Thyroid gland (tissue), 4 donors: Measurements from ENCODE around the gene GALNTL6. TPM values are rescaled to one million over a fixed set of nuclear protein-coding genes. Genes with fewer than 3 reads are reported as not detected.

ENCODE experiments used
- DNase-seq, 2 donors: peaks; one replicate each; pipeline ENCODE4 v3.0.0-alpha.2; 2019
- H3K27ac ChIP-seq, 3 donors: fragments of 200-600 bp; sonication (generic); 1 replicate in 2 of 3; 2 replicates in 1 of 3; pipeline ENCODE4 v1.5.1; 2016 to 2019; ENCODE audit warnings: mild to moderate bottlenecking in 1 of 3, moderate library complexity in 1 of 3
- H3K27me3 ChIP-seq: fragments of 200-600 bp; sonication (generic); one replicate; pipeline ENCODE4 v1.5.1; 2019
- H3K36me3 ChIP-seq, 2 donors: fragments of 200-600 bp; sonication (generic); one replicate each; pipeline ENCODE4 v1.5.1; 2016 to 2019
- H3K4me1 ChIP-seq, 2 donors: fragments of 200-600 bp; sonication (generic); one replicate each; pipeline ENCODE4 v1.5.1; 2017 to 2019
- H3K4me3 ChIP-seq, 3 donors: fragments of 200-600 bp; sonication (generic); replicated peaks in 1 of 3; 1 replicate in 2 of 3; 2 replicates in 1 of 3; pipeline ENCODE4 v1.5.1; 2016; ENCODE audit warnings: mild to moderate bottlenecking in 1 of 3
- H3K9me3 ChIP-seq: fragments of 200-600 bp; sonication (generic); one replicate; pipeline ENCODE4 v1.5.1; 2017
- POLR2A ChIP-seq, 2 donors: fragments of 450-650 bp; IDR thresholded peaks; one replicate each; pipeline ENCODE4 v1.6.1; 2017; ENCODE audit warnings: antibody characterized with exemption in 2 of 2, mild to moderate bottlenecking in 2 of 2, moderate library complexity in 1 of 2
- WGBS, 2 donors: methylation state at CpG; one replicate each; pipeline ENCODE4 v1.1.5; 2017; 5-methylcytosine and 5-hydroxymethylcytosine counted together
- intact Hi-C: fragments of 100-400 bp; cut with DNase I; formaldehyde crosslinking; loops from one replicate; pipeline ENCODE4 v1.15.1; 2023
- total RNA-seq, 4 donors: library from RNA; depleted of rRNA; stranded (reverse); fragments of >200 nt; gene quantifications; one replicate each; pipeline ENCODE4 v1.2.3, GENCODE V29; 2016
- TF ChIP-seq, protein P1 (sequence below), 6 experiments: fragments of 200-600 bp in 3 of 6; fragments of 450-650 bp in 3 of 6; sonication (generic) in 3 of 6; IDR thresholded peaks; one replicate each; pipeline ENCODE4 v1.5.1; 2016 to 2019; ENCODE audit warnings: antibody characterized with exemption in 6 of 6, mild to moderate bottlenecking in 2 of 6, inconsistent platforms in 1 of 6, moderate library complexity in 1 of 6

Gene GALNTL6
- total RNA-seq, 4 donors from 2014 or later, result not detected

DNA sequence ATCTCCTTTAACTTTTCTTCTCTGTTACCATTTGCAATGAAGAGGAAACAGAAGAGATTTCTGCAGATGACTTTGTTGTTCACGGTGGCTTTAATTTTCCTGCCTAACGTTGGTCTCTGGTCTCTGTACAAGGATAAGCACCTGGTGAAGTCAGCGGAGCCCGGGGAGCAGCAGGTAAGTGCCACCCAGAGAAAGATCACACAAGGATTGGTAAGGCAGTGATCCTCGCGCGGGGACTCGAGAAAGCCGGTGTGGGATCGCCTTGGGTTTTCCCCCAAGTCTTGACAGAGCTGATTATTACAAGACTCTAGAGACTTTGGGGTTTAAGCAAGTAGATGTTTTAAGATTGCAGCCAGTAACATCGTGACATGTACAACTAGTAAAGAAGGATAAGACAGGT is 1.3 kb downstream of the GALNTL6 start:
- intact Hi-C loops, result no loop called here
- TF ChIP-seq, protein P1, sequence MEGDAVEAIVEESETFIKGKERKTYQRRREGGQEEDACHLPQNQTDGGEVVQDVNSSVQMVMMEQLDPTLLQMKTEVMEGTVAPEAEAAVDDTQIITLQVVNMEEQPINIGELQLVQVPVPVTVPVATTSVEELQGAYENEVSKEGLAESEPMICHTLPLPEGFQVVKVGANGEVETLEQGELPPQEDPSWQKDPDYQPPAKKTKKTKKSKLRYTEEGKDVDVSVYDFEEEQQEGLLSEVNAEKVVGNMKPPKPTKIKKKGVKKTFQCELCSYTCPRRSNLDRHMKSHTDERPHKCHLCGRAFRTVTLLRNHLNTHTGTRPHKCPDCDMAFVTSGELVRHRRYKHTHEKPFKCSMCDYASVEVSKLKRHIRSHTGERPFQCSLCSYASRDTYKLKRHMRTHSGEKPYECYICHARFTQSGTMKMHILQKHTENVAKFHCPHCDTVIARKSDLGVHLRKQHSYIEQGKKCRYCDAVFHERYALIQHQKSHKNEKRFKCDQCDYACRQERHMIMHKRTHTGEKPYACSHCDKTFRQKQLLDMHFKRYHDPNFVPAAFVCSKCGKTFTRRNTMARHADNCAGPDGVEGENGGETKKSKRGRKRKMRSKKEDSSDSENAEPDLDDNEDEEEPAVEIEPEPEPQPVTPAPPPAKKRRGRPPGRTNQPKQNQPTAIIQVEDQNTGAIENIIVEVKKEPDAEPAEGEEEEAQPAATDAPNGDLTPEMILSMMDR (IDR thresholded peaks at IDR 0.05), result no peak
- TF ChIP-seq POLR2A (IDR thresholded peaks at IDR 0.05), result no peak
- peaks cover 4% of the 10 kb centered on the region for H3K9me3 ChIP-seq
- no peaks in the 10 kb centered on the region for H3K27me3 ChIP-seq
- H3K27ac ChIP-seq, result no peak overlapping the region
- H3K4me3 ChIP-seq, result no peak overlapping the region
- DNase-seq, result no peak
- peaks cover 3 to 7% of the 10 kb centered on the region in 2 donors for H3K4me1 ChIP-seq
- 40 to 41% methylated on average over 11 of the region's 11 CpGs for WGBS, 2 donors
- H3K36me3 ChIP-seq, result no peaks in the 10 kb centered on the region

DNA sequence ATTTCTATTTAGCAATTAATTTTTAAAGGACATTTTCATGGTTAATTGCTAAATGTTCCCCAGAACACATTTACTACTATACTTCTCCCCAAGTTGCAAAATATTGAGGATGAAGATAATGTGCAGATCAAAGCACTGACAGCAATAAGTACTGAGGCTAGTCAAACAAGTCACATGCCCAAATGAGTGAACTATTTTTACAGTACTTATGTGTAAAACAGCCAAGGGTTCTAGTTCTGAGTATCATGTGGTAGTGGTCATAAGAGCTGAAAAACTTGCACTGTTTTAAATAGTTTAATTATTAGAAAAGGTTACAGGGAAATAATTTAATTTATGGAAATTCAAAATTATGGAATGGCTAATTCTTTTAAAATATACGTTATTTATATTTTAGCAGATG is 3.8 kb downstream of the GALNTL6 start:
- Histone ChIP-seq H3K27me3 (no peaks in the 10 kb centered on the region), H3K36me3 (no peaks in the 10 kb centered on the region), H3K4me3 (no peak overlapping the region), H3K4me1 (peaks cover 3 to 7% of the 10 kb centered on the region in 2 donors), H3K27ac (no peak overlapping the region), H3K9me3 (no peaks in the 10 kb centered on the region)
- no peak for DNase-seq
- 83 to 85% methylated on average over 1 of the region's 1 CpG for WGBS, 2 donors
- intact Hi-C loops, result no loop called here
- TF ChIP-seq POLR2A (IDR thresholded peaks at IDR 0.05), result no peak
- TF ChIP-seq, protein P1 (IDR thresholded peaks at IDR 0.05), result no peak

DNA sequence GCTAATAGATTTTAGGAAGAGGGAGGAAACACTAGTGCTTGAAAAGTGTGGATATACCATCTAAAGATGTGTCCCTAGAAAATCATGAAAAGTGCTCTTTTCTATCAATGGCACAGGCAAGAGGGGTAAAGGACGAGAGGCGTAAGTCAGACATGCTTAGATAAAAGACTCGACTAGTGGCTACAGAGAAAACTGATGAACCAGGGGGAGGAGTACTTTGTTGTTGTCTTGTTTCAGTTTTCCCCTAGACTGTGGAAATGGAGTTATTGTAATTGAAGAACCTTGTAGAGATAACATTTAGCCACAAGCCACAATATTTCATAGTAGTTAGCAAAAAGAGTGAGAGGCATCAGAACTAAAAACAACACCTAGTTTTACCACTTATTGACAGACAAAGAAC is 21.4 kb downstream of the GALNTL6 start:
- DNase-seq, result no peak
- intact Hi-C loops, result no loop called here
- H3K36me3 ChIP-seq, result no peaks in the 10 kb centered on the region
- H3K4me3 ChIP-seq, result no peak overlapping the region
- no peaks in the 10 kb centered on the region for H3K9me3 ChIP-seq
- H3K27me3 ChIP-seq, result no peaks in the 10 kb centered on the region
- no peak overlapping the region for H3K27ac ChIP-seq
- TF ChIP-seq, protein P1 (IDR thresholded peaks at IDR 0.05), result no peak
- TF ChIP-seq POLR2A (IDR thresholded peaks at IDR 0.05), result no peak
- 40 to 41% methylated on average over 3 of the region's 3 CpGs for WGBS, 2 donors
- H3K4me1 ChIP-seq, result no peaks in the 10 kb centered on the region

DNA sequence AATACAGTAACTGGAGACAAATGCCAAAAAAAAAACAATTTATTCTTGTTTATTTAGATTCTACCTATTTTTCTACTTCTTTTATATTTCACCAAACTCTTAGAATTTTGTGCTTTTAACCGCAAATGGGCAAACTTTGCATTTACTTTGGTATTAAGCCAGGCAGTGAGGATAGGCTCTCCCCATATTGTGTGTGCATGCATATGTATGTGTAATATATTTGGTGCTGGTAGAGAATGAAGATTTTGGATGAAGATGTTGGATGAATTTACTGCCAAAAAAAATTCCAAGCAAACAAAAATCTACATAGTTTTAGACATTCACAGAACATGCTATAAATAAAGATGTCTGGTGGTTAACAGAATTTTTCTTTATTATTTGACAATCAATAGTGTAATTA is 30.3 kb downstream of the GALNTL6 start:
- H3K4me3 ChIP-seq, result no peak overlapping the region
- intact Hi-C loops, result no loop called here
- TF ChIP-seq, protein P1 (IDR thresholded peaks at IDR 0.05), result no peak
- no peak for TF ChIP-seq POLR2A (IDR thresholded peaks at IDR 0.05)
- no peak overlapping the region for H3K27ac ChIP-seq
- no peaks in the 10 kb centered on the region for H3K4me1 ChIP-seq
- DNase-seq, result no peak
- H3K9me3 ChIP-seq, result no peaks in the 10 kb centered on the region
- no peaks in the 10 kb centered on the region for H3K27me3 ChIP-seq
- no peaks in the 10 kb centered on the region for H3K36me3 ChIP-seq
- 95 to 99% methylated on average over 1 of the region's 1 CpG for WGBS, 2 donors

DNA sequence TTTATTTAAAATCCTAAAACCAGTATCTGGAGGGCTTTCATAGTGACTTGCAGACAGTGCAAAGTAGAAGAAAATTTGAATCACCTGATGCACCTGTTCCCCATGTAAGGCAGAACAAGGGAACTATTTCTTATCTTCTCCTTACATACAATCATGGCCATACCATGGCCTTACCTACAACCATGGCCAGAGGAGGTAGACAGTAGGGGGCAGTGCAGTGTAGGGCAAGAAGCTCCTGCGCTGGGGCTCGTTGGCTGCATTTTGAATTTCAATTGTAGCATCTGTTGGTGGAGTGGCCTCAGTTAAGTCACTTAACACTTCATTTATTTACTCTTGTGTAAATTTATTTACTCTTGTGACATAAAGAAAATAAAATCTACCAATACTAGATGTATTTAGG is 33.0 kb downstream of the GALNTL6 start:
- H3K9me3 ChIP-seq, result no peaks in the 10 kb centered on the region
- no peaks in the 10 kb centered on the region for H3K36me3 ChIP-seq
- no peak for DNase-seq
- no peaks in the 10 kb centered on the region for H3K27me3 ChIP-seq
- H3K27ac ChIP-seq, result no peak overlapping the region
- TF ChIP-seq, protein P1 (IDR thresholded peaks at IDR 0.05), result peak in 1 of 6 experiments; percentile 9
- TF ChIP-seq POLR2A (IDR thresholded peaks at IDR 0.05), result no peak
- WGBS, 2 donors, result 20 to 38% methylated on average over 2 of the region's 2 CpGs
- H3K4me1 ChIP-seq, result no peaks in the 10 kb centered on the region
- intact Hi-C loops, result no loop called here
- no peak overlapping the region for H3K4me3 ChIP-seq
